Measurements from ENCODE around the gene C1S.
"Not testable (repeated sequence)": the region's sequence is repeated elsewhere in the genome, so short reads cannot be mapped to it uniquely, and the experiment has no call there.

C1S gene

GRCh38 chr12:7107181-7107580 lies 46.7 kb downstream of the C1S start:
- not testable (repeated sequence) for DNase-seq

DNA sequence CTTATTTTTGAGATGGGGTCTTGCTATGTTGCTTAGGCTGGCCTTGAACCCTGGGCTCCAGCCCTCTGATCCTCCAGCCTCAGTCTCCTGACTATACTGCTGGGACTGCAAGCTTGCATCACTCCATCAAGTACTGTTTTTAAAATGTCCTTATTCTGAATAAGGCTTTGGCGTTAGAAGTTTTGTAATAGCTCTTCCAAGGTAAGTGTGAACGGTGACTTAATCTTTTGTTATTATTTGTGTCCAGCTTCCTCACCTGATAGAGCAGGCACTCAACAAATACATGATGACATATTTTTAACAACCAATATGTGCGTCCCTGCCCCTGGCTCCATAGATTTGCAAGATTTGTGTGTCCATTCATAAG lies 47.1 kb downstream of the C1S start:
- no peak for DNase-seq

DNA sequence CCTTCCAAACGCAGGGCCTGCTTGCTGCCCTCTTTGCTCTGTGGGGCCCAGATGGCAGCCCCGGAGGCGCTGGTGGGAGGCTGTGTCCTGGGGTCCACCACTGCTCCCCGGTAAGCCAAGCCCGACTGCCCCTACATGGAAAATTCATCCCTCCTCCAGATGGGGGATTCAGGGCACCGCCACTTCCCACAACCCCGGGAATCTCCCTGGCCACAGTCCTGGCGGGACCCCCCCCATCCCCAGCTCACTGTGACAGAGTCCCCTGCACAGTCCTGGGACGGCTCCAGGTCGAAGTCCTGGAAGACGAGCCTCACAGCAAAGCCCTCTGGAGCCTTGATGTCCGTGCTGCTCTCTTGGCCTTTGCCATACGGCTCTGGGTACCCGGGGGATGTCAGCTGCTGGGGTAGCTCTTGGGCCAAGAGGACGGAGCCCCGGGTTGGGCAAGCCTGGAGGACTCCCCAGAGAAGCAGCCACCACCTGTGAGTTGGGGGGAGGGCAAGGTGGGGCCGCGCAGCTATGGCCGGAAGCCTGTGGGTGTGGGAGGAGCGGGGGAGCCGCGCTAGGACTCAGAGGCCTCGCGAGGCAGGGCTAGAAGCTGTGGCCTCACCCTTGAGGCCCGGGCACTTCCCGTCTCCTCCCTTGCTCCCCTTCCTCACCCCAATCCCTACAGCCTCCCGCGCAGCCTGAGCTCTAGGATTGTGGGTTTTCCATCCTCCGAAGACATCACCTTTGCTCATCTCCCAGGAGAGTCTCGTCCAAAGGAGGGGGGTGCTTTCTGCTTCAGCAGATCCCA lies 47.7 kb downstream of the C1S start:
- DNase-seq: peak; percentile 81

GRCh38 chr12:7108796-7109571 lies 48.5 kb downstream of the C1S start, which contains the start of gene C1RL:
Gene C1RL (minus strand): TSS chr12:7109214. CDS start chr12:7109180, 34 bp downstream.
- DNase-seq: peak; percentile 85

DNA sequence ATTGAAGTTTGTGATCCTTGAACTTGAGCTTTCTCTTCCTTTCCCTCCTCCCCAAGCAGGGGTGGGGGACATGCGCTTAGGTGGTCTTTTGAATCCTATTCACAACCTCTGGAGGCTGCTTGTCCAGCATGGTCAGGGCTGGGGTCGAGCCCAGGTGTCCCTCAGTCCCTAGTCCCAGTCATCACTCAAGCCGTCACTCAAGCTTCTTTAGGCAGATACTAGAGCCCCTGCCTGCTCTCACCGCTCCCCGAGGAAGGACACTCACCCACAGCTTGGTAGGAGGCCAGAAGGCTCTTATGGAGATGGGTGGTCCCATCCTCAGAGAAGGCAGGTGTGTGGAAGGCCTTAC lies 49.0 kb downstream of the C1S start:
- no peak for DNase-seq

DNA sequence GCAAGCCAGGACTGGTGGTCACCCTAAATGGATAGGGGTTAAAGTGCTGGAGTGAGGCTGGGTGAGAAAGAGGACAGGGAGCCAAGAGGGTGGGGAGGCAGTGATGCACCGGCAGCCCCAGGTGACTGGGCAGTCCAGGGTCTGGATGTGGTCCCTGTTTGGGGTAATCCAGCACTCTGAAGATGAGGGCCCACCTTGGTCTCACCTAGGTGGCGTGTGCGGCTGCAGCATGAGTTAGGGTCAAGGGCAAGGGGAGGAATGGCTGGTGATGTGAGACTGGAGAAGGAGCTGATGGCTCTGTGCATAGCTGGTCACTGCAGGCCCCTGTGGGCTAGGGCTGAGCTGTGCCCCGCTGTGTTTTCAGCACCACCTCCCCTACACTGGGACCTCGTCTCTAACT lies 50.1 kb downstream of the C1S start:
- no peak for DNase-seq

GRCh38 chr12:7112041-7112440 lies 51.5 kb downstream of the C1S start:
- no peak for DNase-seq

- peak; percentile 44 for DNase-seq
Observed at GRCh38 chr12:7113389-7113871, 52.9 kb downstream of the C1S start.

DNA sequence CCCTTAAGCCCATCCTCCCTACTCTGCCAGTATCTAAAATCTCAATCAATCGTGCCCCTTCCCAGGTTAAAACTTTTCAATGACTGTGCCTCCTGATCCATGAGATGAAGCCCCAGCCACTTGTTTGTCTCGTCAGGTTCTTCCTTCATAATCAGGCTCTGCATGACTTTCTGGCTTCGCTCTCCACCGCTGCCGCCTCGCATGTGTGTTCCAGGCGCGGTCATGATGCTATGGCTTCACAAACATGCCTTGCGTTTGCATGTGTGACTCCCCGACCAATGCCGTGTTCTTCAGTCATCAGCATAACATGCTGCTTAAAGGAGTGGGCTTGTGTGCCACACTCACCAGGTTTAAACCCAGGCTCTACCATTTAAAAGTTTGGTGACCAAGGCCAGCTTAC lies 53.5 kb downstream of the C1S start:
- no peak for DNase-seq

GRCh38 chr12:7114851-7115250 lies 54.3 kb downstream of the C1S start:
- DNase-seq: no peak

DNA sequence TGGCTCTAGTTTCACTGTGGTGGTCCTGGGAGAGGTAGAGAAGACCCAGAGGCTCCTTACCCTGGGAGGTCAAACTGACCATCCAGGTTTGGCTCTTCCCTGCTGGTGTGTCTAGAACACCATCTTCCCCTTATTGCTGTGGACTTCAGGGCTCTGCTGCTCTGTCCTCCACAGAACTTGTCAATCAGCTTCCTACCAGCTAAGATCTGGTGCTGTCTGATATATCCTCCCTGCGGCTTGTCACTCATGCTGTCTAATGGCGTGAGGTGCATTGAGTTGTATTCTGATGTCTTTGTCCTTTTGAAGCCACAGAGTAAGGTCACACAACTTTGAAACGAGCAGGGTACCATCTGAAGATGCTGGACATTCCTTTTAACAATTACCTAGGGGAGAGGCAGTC lies 55.7 kb downstream of the C1S start:
- DNase-seq: no peak

DNA sequence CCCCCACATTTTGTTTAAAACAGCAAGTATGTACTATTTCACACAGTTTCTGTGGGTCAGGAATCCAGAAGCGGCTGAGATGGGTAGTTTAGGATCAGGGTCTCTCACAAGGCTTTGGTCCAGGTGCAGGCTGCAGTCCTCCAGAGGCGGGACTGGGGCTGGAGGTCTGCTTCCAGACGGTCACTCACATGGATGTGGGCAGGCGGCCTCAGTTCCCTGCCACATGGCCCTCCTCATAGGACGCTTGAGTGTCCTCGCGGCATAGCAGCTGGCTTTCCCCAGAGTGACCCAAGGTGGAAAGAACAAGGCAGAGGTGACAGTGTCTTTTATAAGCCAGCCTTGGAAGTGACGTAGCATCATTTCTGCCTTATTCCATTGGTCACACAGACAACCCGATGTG lies 56.4 kb downstream of the C1S start:
- DNase-seq: no peak

GRCh38 chr12:7117670-7118069 lies 57.2 kb downstream of the C1S start:
- DNase-seq: no peak

DNA sequence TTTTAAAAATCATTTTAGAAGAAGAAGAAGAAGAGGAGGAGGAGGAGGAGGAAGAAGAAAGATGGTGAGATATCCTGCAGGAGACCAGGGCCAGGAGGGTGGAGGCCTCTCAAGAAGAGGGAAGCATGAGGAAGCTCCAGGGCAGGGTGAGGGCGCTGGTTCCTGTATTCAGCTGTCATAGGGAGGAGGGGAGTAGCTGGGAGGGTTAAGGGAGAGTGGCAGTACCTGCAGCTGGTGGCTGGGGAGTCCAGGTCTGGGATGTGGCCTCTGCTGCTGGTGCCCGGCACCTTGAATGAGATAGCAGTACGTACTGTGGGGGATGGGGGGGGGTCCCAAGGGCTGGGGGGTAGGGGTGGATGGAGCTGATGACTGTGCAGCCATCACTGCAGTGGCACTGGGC lies 58.4 kb downstream of the C1S start:
- no peak for DNase-seq

DNA sequence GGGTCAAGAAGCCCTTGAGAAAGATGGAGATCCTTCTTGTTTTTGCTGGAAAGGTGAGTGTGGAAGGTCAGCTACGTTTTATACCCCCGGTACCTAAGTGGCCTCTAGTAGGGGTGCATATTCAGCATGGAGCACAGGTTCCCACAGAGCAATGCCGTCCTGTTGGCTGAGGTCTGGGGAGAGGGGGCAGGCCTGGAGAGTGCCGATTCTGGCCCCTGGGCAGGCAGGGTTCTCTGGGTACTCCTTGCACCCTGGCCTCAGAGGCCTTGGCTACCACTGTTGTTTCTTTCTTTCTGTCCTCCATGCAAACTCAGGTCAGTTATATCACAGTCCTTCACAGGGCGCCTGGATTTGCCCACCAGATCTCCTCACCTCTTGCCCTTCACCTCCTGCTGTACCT lies 59.6 kb downstream of the C1S start:
- DNase-seq: no peak
